Right lobe of liver (tissue), 6 donors: Measurements from ENCODE around the gene DLG1. TPM values are rescaled to one million over a fixed set of nuclear protein-coding genes. Genes with fewer than 3 reads are reported as not detected.

Experiments
- ATAC-seq, 4 donors: fragments of 200-7000 bp; cut with Tn5 transposase; one replicate each; pipeline ENCODE4 v1.9.1; 2020; ENCODE audit warnings: mild to moderate bottlenecking in 4 of 4, moderate library complexity in 4 of 4
- DNase-seq, 3 donors: peaks; one replicate each; pipeline ENCODE4 v3.0.0-alpha.2; 2020
- H3K27ac ChIP-seq, 3 donors: fragments of 200-600 bp; one replicate each; pipeline ENCODE4 v1.8.0; 2022
- H3K27me3 ChIP-seq, 2 donors: fragments of 200-600 bp; one replicate each; pipeline ENCODE4 v1.8.0; 2022
- H3K36me3 ChIP-seq, 4 donors: fragments of 200-600 bp; sonication (generic) in 1 of 4; one replicate each; pipeline versions ENCODE4 v1.5.1 to v1.8.0; 2017 to 2022; ENCODE audit warnings: control low read depth in 1 of 4
- H3K4me1 ChIP-seq, 4 donors: fragments of 200-600 bp; sonication (generic) in 1 of 4; one replicate each; pipeline versions ENCODE4 v1.5.1 to v1.8.0; 2017 to 2022; ENCODE audit warnings: control low read depth in 1 of 4
- H3K4me3 ChIP-seq, 3 donors: fragments of 200-600 bp; one replicate each; pipeline ENCODE4 v1.8.0; 2022
- H3K9me3 ChIP-seq, 4 donors: fragments of 200-600 bp; sonication (generic) in 1 of 4; one replicate each; pipeline versions ENCODE4 v1.5.1 to v1.8.0; 2017 to 2022; ENCODE audit warnings: control low read depth in 1 of 4
- CTCF ChIP-seq, 4 donors: fragments of 200-600 bp in 3 of 4; fragments of 450-650 bp in 1 of 4; IDR thresholded peaks; one replicate each; pipeline versions ENCODE4 v1.5.1 to v1.8.0; 2016 to 2022; ENCODE audit warnings: antibody characterized with exemption in 4 of 4, mild to moderate bottlenecking in 2 of 4
- POLR2A ChIP-seq: fragments of 450-650 bp; IDR thresholded peaks from one replicate; pipeline ENCODE4 v1.6.1; 2017; ENCODE audit warnings: antibody characterized with exemption, mild to moderate bottlenecking
- WGBS: methylation state at CpG from one replicate; pipeline ENCODE4 v1.1.6; 2018; ENCODE audit warnings: low coverage, low lambda C conversion rate; ENCODE audit not compliant: insufficient coverage; ENCODE audit errors: missing lambda C conversion rate; 5-methylcytosine and 5-hydroxymethylcytosine counted together
- intact Hi-C, 2 donors: fragments of 100-400 bp; cut with DNase I; formaldehyde crosslinking; loops; one replicate each; pipeline versions ENCODE4 v1.11.2 to v1.14.1; 2022
- total RNA-seq, 6 experiments: library from RNA; depleted of rRNA in 2 of 6; stranded (reverse); fragments of >200 nt in 2 of 6; fragmentation: NEBNext Ultra II Directional in 3 of 6; extraction: Animal tissue kit (Norgen Biotek cat#: 25700) in 3 of 6; gene quantifications; one replicate each; pipeline versions ENCODE4 v1.1.0 to v1.2.4, GENCODE V29; 2016 to 2023
- donor health status: DM: no; HTN: yes; CAD: no.
- donor health status: DM: no; HTN: no; CAD: no.
- donor health status: DM: no; HTN: no; CAD: no.
- donor health status: DM: no; HTN: yes; CAD: no.
- donor health status: DM: no; HTN: yes; CAD: no.

Gene DLG1
- total RNA-seq, 6 experiments from 2014 or later: 36.1 to 50.2 (median 44.2) TPM

GRCh38 chr3:197007953-197008352, 290.5 kb downstream of the DLG1 start:
- WGBS: no CpG with 5 or more reads among the region's 8 CpGs
- no peaks in the 10 kb centered on the region for H3K4me1 ChIP-seq
- no peaks in the 10 kb centered on the region for H3K36me3 ChIP-seq
- H3K9me3 ChIP-seq: no peaks in the 10 kb centered on the region
- no peak for ATAC-seq
- no peak for DNase-seq
- H3K27me3 ChIP-seq: no peaks in the 10 kb centered on the region
- no peak overlapping the region for H3K4me3 ChIP-seq
- H3K27ac ChIP-seq: no peak overlapping the region
- intact Hi-C loops: loop anchor here in 1 of 2 donors (10.0 kb wide), 1 partner anchor 177 kb away; no protein-coding TSS in a partner anchor
- TF ChIP-seq POLR2A: no peak

GRCh38 chr3:197007296-197007940, 291.0 kb downstream of the DLG1 start:
- Histone ChIP-seq H3K27me3 (no peaks in the 10 kb centered on the region), H3K36me3 (no peaks in the 10 kb centered on the region), H3K9me3 (no peaks in the 10 kb centered on the region), H3K4me1 (no peaks in the 10 kb centered on the region), H3K27ac (no peak overlapping the region), H3K4me3 (no peak overlapping the region)
- TF ChIP-seq POLR2A: no peak
- no peak for TF ChIP-seq CTCF (IDR thresholded peaks at IDR 0.05)
- 78% methylated on average over 4 of the region's 12 CpGs for WGBS
- ATAC-seq: no peak
- intact Hi-C loops: loop anchor here in 1 of 2 donors (10.0 kb wide), 1 partner anchor 177 kb away; no protein-coding TSS in a partner anchor
- peak in 1 of 3 donors; percentile 45 for DNase-seq

- DNase-seq (no peak), ATAC-seq (no peak)
- no peaks in the 10 kb centered on the region for H3K9me3 ChIP-seq
- H3K27me3 ChIP-seq: no peaks in the 10 kb centered on the region
- H3K27ac ChIP-seq: no peak overlapping the region
- no peaks in the 10 kb centered on the region for H3K4me1 ChIP-seq
- no peaks in the 10 kb centered on the region for H3K36me3 ChIP-seq
- 100% methylated on average over 3 of the region's 5 CpGs for WGBS
- no peak for TF ChIP-seq CTCF (IDR thresholded peaks at IDR 0.05)
- no peak for TF ChIP-seq POLR2A
- no peak overlapping the region for H3K4me3 ChIP-seq
- intact Hi-C loops: loop anchor here in 1 of 2 donors (10.0 kb wide), 1 partner anchor 178 kb away; no protein-coding TSS in a partner anchor
These were observed 291.6 kb downstream of the DLG1 start for GRCh38 chr3:197006860-197007259.

GRCh38 chr3:197006446-197006845, 292.0 kb downstream of the DLG1 start:
- no peak overlapping the region for H3K4me3 ChIP-seq
- TF ChIP-seq CTCF (IDR thresholded peaks at IDR 0.05) (no peak), POLR2A (no peak)
- no peak overlapping the region for H3K27ac ChIP-seq
- no peak for ATAC-seq
- H3K36me3 ChIP-seq: no peaks in the 10 kb centered on the region
- intact Hi-C loops: loop anchor here in 1 of 2 donors (10.0 kb wide), 1 partner anchor 178 kb away; no protein-coding TSS in a partner anchor
- peak in 2 of 3 donors; percentile 17 to 53 for DNase-seq
- H3K9me3 ChIP-seq: no peaks in the 10 kb centered on the region
- H3K4me1 ChIP-seq: no peaks in the 10 kb centered on the region
- no peaks in the 10 kb centered on the region for H3K27me3 ChIP-seq
- WGBS: no CpG with 5 or more reads among the region's 11 CpGs
